ENCODE measurements around the gene LRRC45.

LRRC45 gene

DNA sequence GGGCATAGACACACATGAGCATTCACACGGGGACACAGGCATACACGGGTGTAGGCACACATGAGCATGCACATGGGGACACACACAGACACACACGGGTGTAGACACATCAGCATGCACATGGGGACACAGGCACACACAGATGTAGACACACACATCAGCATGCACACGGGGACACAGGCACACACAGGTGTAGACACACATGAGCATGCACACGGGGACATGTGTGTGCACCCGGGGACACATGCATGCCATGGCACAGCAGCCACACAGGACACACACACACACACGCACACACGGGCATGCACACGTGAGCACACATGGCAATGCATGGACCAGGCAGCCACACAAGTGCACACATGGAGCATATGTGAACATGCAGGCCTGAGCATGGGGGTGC, 19.5 kb downstream of the LRRC45 start:
- no peak for DNase-seq (ENCODE audit: low read depth in 1 of 2, low spot score in 1 of 2)
- in situ Hi-C loops (cut with HindIII; ENCODE audit: low pct_unique_long_range_greater_than_20kb, low sequenced_read_pairs): no loop called here
- TF ChIP-seq JUND (IDR thresholded peaks at IDR 0.05; ENCODE audit: low read depth): no peak

DNA sequence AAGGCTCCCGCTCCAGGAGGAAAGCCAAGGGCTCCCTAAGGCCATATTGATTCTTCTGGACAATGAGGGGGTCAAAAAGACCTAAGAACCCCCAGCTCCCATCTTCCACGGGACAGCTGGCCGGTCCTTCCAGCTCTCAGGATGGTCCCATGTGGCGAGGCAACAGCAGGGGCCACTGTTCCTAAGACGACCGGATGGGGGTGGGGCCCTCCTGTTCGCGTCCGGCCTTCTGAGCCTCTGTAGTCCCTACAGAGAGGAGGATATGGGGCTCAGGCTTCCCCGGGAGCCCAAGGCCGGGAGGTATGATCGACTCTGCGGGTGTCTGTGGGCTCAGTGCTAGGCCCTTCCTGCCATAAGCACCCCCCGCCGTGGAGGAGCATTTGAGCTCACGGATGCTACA, 20.4 kb downstream of the LRRC45 start:
- in situ Hi-C loops (cut with HindIII; ENCODE audit: low pct_unique_long_range_greater_than_20kb, low sequenced_read_pairs): no loop called here
- no peak for DNase-seq (ENCODE audit: low read depth in 1 of 2, low spot score in 1 of 2)
- no peak for TF ChIP-seq JUND (IDR thresholded peaks at IDR 0.05; ENCODE audit: low read depth)

DNA sequence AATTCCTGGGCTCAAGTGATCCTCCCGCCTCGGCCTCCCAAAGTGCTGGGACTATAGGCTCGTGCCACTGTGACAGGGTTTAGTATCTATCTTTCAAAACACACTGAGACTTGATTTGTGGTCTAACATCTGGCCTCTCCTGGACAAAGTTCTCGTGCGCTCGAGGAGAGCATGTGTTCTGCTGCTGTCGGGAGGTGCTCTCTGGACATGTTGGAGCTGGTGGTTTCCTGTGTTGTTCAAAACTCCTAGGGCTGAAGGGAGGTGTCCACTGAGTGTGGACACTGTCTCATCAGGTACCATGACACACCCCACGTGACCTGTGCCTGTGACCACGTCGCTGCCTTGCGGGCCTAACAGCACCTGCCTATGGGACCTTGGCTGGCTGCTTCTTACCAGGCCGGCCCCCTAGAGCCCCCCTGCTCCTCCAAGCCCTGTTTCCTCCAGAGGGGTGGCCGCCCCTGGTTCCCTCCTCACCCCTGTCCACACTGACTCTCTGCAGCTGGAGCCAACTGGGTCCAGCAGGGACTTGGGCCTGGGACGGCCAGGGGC, 22.9 kb downstream of the LRRC45 start:
- in situ Hi-C loops (cut with HindIII; ENCODE audit: low pct_unique_long_range_greater_than_20kb, low sequenced_read_pairs): no loop called here
- no peak for TF ChIP-seq JUND (IDR thresholded peaks at IDR 0.05; ENCODE audit: low read depth)

DNA sequence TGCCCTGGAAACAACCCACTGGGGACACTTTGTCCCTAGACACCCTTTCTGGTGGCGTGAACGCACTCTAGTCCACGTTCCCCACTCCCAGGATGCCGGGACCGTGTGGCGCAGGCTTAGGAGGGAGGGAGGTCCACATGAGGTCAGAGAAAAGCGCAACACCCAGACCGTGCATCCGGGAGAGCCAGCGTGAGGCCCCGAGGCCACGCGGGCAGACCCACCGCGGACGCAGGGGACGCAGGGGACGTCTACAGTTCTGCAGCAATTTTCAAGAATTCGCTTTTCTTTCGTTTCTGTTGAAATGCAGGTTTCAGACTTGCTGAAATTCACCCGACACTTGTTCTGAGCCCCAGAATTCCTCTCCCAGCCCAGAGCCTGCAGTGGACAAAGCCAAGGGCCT, 23.8 kb downstream of the LRRC45 start:
- DNase-seq (ENCODE audit: low read depth in 1 of 2, low spot score in 1 of 2): no peak
- no peak for TF ChIP-seq JUND (IDR thresholded peaks at IDR 0.05; ENCODE audit: low read depth)
- in situ Hi-C loops (cut with HindIII; ENCODE audit: low pct_unique_long_range_greater_than_20kb, low sequenced_read_pairs): no loop called here

More for the DNA sequence above, 22.9 kb downstream of the LRRC45 start:
- no peak for DNase-seq (ENCODE audit: low read depth in 1 of 2, low spot score in 1 of 2)

DNA sequence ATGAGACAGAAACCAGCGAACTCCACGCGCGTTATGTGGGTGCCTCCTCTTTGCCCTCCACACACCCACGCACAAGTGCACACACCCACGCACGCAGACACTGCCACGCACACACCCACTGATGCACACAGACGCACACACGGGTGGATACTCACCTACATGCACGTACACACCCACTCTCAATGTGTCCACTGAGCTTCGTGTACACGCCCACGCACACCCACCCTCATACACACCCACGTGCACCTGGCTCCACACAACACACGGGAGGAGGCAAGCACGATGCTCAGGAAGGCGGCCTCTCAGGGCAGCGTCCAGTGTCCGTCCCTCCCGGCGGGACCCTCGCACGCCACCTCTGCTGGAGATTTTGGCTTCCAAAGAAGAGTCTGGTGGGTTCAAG, 24.3 kb downstream of the LRRC45 start:
- in situ Hi-C loops (cut with HindIII; ENCODE audit: low pct_unique_long_range_greater_than_20kb, low sequenced_read_pairs): no loop called here

DNA sequence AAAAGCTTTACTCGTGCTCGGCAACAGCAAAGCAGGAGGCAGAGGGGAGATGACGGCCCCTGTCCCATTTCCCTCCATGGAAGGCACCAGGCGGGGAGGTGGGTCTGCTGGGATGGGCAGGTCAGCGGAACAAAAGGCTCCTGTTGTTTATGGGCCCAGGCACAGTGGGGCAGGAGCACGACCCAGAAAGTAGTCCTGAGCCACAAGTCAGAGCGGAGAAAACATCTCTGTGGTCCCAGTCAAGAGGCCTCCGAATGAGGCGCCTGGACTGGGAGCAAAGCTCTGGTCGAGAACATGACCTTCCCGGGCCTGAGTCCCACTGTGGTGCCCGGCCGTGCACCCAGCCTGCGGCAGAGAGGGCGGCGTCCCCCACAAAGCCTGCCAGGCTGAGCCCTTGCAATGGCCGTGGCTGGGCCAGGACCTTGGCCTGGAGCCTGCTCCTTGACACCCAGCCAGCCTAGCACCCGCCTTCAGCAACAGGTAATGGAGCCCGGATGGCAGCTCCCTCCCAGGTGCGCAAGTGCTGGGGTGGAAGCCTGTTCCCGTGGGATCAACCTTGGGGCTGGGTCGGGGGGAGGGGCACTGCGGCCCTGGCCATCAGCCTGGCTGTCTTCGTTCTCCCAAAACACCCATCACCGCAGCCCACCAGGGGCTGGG, 24.9 kb downstream of the LRRC45 start:
- no peak for TF ChIP-seq JUND (IDR thresholded peaks at IDR 0.05; ENCODE audit: low read depth)
- DNase-seq (ENCODE audit: low read depth in 1 of 2, low spot score in 1 of 2): no peak
- in situ Hi-C loops (cut with HindIII; ENCODE audit: low pct_unique_long_range_greater_than_20kb, low sequenced_read_pairs): no loop called here

More for the DNA sequence above, 24.3 kb downstream of the LRRC45 start:
- TF ChIP-seq JUND (IDR thresholded peaks at IDR 0.05; ENCODE audit: low read depth): no peak
- no peak for DNase-seq (ENCODE audit: low read depth in 1 of 2, low spot score in 1 of 2)

DNA sequence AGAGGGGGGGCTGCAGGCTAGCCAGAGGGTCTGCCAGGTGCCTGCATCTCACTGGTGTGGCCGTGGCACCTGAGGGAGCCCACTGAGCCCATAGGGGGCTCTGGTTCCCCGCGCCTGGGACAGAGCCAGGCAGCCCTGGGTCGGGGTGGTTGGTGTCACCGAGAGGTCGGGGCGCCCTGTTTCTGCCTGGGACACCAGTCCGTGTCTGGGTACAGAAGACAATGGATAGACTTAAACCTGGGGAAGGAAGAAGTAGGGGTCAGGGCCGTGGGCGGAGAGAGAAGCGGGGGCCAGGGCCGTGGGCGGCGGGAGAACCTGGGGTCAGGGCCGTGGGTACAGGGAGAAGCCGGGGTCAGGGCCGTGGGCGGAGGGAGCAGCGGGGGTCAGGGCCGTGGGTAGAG, 25.5 kb downstream of the LRRC45 start:
- TF ChIP-seq JUND (IDR thresholded peaks at IDR 0.05; ENCODE audit: low read depth): no peak

DNA sequence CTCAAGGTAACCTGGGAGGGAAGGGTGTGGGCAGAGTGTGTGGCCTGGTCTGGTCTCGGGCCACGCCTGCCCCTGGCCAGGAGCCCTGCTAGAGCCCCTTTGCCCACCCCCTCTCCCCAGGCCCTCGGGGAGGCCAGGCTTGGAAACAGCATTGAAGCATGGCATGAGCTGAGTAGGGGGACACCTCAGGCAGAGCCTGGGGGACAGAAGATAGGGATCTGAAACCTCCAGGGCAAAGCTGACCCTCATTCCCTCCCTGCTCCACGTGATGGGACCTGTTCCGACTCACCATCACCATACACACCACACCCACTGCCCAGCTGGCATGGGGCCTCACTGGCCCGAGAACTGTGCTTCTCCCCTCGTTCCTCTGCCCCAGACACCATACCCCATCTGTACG, 26.0 kb downstream of the LRRC45 start:
- in situ Hi-C loops (cut with HindIII; ENCODE audit: low pct_unique_long_range_greater_than_20kb, low sequenced_read_pairs): no loop called here
- no peak for TF ChIP-seq JUND (IDR thresholded peaks at IDR 0.05; ENCODE audit: low read depth)
- no peak for DNase-seq (ENCODE audit: low read depth in 1 of 2, low spot score in 1 of 2)

More for the DNA sequence above, 25.5 kb downstream of the LRRC45 start:
- DNase-seq (ENCODE audit: low read depth in 1 of 2, low spot score in 1 of 2): no peak
- in situ Hi-C loops (cut with HindIII; ENCODE audit: low pct_unique_long_range_greater_than_20kb, low sequenced_read_pairs): no loop called here

DNA sequence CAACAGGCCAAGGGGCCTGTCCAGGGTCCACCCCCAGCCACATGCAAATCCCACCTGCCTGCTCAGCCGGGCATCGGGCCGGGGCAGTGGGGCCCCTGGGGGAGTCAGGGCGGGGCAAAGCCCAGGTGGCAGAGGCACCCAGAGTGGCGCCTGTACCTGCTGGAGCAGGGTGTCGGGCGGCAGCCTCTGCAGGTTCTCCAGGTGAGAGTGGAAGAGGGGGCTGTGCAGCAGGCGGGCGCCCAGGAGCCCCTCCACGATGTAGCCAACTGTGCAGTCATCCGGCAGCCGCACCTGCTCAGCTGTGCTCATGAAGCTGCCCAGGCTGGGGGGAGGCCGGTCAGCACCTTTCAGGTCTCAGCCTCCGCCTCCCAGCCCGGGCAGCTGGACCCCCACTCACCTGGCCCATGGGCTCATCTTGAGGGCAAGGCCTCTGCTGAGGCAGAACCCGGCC, 26.4 kb downstream of the LRRC45 start:
- in situ Hi-C loops (cut with HindIII; ENCODE audit: low pct_unique_long_range_greater_than_20kb, low sequenced_read_pairs): no loop called here
- TF ChIP-seq JUND (IDR thresholded peaks at IDR 0.05; ENCODE audit: low read depth): no peak
- no peak for DNase-seq (ENCODE audit: low read depth in 1 of 2, low spot score in 1 of 2)

DNA sequence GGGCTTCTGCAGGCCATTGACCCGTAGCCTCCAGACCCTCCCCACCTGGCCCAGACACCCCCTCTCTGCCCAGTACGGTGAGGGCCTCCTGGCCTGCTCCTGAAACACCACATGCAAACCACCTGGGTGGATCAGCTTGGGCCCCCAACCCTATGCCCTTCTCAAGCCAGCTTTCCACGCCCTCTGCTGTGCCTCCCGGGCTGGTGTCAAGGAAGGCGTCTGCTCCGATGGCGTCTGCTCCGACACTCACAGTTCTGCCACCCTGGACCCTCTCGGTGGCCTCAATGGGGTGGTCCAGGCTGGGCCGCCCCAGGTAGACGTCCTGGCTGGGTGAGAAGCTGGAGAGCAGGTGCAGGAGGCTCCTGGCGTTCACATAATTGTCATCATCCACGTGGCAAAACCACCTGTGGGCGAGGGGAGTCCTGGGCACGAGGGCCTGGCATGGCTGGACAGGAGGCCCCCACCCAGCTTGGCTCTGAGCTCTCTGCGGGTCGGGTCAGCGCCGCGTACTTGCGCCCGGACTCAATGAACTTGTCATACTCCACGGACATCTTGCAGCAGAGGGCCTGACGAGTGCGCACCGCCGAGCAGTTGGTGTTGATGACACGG, 27.2 kb downstream of the LRRC45 start:
- TF ChIP-seq JUND (IDR thresholded peaks at IDR 0.05; ENCODE audit: low read depth): no peak
- in situ Hi-C loops (cut with HindIII; ENCODE audit: low pct_unique_long_range_greater_than_20kb, low sequenced_read_pairs): no loop called here
- no peak for DNase-seq (ENCODE audit: low read depth in 1 of 2, low spot score in 1 of 2)

DNA sequence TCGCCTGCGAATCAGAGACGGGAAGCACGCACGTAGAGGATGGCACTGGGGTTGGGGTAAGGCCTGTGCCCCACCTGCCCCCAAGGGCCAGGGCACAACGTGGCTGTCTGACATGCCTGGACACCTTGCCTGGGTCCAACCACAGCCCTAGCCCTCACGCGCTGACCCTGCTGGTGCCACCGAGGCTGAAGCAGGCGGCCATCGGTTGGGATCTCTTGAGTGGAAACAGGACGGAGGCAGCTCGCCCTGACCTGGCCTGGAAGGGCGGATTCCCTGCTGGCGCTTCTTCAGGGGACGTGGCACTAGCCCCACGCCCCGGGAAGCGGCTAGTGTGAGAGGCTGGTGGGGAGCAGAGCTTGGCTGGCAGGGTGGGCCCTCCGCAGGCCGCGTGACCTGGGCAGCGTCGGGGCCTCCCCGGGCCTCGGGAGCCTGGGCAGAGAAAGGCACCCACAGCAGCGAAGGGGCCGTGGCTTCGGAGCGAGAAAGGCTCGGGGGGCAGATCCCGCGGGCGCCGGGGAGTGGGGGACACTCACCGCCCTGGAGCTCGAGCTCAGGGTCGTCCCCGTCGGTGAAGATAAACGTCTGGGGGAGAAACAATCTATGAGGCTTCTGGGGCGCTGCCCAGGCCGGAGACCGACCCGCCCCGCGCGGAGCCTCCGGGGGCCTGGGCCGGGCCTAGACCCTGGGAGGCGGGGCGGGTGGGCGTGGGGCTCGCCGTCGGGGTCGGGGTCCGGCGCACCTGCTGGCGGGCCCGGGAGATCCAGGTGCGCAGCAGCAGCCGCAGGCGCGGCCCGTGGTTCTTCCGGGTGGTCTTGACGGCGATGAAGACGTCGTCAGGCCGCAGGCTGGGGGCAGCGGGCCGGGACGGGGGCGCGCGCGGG, 27.9 kb downstream of the LRRC45 start:
- TF ChIP-seq JUND (IDR thresholded peaks at IDR 0.05; ENCODE audit: low read depth): no peak
- in situ Hi-C loops (cut with HindIII; ENCODE audit: low pct_unique_long_range_greater_than_20kb, low sequenced_read_pairs): no loop called here
- no peak for DNase-seq (ENCODE audit: low read depth in 1 of 2, low spot score in 1 of 2)

DNA sequence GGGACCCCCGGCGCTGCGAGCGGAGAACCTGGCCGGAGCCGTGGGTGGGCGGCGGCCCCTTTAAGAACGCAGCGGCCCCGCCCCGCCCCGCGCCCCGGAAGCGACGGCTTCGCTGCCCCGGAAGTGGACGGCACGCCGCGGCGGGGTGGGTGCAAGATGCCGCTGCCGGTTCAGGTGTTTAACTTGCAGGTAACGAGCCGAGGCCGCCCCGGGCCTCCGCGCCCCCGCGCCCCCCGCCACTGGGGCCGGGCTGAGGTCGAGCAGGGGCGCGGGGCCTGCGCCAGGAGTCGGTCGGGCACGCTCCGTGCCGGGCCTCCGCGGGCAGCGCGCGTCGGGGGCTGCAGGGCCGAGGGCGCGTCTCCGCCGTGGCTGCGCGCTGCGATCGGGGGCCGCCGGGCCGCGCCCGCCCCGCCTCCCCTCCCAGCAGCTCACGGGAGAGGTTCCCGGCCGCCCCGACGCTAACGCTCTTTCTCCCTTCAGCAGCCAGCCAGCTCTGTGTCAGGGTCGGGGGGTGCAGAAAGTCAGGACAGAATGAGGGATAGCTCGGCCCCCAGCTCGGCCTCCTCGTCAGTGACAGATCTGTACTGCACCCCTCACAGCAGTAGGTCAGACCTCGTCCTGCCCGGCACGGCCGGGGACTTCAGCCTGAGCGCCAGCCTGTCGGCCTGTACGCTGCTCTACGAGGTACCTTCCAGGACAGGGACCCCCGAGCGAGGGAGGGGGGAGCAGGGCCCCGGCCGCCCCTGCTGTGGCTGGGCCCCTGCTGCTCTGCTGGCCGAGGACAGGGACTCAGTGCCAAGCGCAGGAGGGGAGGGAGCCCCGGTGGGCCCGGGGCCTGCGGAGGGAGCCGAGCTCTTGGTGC, 28.9 kb downstream of the LRRC45 start, which contains the start of the genes GPS1 and RFNG:
GPS1 (plus strand) TSS at position 123 of the 862 bp plus-strand sequence; CDS start at position 157, 34 bp downstream.
RFNG (minus strand) TSS at position 36 of the 862 bp plus-strand sequence. CDS start 45 bp downstream, outside the sequence.
- DNase-seq (ENCODE audit: low read depth in 1 of 2, low spot score in 1 of 2): peak; percentile 83 to 97
- in situ Hi-C loops (cut with HindIII; ENCODE audit: low pct_unique_long_range_greater_than_20kb, low sequenced_read_pairs): no loop called here

More for the DNA sequence above, 28.9 kb downstream of the LRRC45 start, which contains the start of the genes GPS1 and RFNG:
- no peak for TF ChIP-seq JUND (IDR thresholded peaks at IDR 0.05; ENCODE audit: low read depth)

Measured in T47D (cell line).